ENCODE measurements around the gene CCDC171.

- TF ChIP-seq EP300 (IDR thresholded peaks at IDR 0.05) = no peak
- TF ChIP-seq CTCF (IDR thresholded peaks at IDR 0.05) = no peak
- TF ChIP-seq POLR2A (IDR thresholded peaks at IDR 0.05) = no peak
Measured at GRCh38 chr9:15975101-15975778, 422.4 kb downstream of the CCDC171 start.

Measured in suprapubic skin (tissue), 3 donors.